SH-SY5Y (cell line): ENCODE results near the gene PVALEF.

ENCODE experiments used
- GATA2 ChIP-seq: IDR thresholded peaks from 2 replicates; pipeline ENCODE4 v1.6.1; 2011; ENCODE audit warnings: mild to moderate bottlenecking, low read depth, low read length
- GATA3 ChIP-seq: IDR thresholded peaks from 2 replicates; pipeline ENCODE4 v1.6.1; 2011; ENCODE audit warnings: low read depth, mild to moderate bottlenecking, low read length, moderate library complexity

The PVALEF gene

DNA sequence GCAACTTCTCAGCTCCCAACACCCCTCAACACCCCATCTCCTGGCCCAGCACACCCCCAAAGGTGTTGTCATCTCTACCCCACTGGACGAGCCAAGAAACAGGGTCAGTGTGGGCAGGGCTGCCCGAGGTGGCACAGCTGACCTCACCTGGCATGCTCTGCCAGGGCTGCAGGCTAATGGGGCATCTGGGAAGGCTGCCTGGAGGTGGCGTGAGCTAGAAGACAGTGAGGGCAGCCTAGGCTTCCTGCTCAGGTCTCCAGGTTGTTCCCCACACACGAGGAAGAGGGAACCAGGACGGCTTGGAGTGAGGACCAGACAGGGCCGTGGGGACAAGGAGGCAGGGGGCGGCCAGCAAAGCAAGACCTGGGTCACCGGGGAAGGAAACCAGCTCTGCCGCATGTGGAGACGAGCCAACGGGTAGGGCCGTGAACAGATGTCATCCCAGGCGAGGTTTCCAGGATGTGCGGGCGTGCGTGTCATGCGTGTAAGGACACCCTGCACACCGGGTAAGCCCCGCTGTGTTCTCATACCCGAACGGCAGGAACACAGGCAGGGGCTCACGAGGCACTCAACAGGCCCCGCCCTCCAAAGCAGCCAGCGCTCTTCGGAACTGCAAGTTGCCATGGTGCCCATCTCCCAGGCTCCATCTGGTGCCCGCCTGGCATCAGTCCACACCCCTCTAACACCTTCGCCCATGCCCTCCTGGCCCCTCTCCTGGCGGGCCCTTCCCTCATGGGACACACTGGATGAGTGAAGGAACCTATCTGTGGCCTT lies 29.6 kb upstream of the PVALEF start:
- TF ChIP-seq GATA2 (no peak), GATA3 (no peak)

DNA sequence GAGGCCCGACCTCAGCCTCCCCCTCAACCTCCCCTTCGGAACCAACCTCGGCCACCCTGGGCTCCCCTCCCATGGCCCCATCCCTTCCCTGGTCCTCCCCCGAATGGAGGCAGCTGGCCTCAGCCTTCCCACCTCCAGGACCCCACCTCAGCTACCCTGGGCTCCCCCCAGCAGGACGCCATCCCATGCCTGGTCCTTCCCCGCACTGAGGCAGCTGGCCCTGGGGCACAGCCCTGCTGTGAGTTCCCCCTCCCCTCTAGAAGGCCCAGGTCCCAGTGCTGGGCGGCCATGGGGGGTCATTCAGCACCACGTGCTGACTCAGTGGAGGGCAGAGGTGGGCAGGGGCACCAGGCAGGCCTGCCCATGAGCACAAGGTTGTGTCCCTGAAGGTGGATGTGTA lies 28.9 kb upstream of the PVALEF start:
- TF ChIP-seq GATA3 (no peak), GATA2 (no peak)

DNA sequence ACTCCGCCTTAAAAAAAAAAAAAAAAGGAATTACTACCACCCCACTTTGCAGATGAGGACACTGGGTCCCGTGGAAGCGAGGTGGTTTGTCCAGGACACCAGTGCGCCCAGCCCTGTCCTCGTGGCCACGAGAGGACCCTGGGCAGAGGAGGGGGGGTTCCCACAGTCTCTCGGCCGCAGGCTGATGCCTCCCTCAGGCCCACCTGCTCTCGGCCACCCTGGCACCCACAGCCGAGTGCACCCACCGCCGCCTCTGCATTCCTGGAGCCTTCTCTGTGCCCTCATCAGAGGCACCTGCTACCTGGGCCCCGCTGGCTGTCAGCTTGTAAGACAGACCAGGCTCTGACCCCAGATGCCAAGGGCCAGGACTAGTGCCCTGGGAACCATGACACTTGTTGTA lies 28.1 kb upstream of the PVALEF start:
- TF ChIP-seq GATA2 = no peak
- no peak for TF ChIP-seq GATA3

DNA sequence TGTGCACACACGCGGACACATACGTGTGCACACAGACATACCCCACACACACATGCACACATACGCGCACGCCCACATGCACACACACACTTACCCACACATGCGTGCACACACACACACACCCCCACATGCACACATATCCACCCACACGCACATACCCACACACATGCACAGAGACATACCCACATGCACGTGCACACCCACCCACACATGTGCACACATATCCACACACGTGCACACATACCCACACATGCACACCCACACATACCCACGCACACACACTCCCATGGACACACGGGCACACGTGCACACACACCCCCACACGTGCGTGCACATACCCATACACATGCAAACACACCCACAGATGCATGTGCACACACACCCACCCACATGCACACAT lies 27.2 kb upstream of the PVALEF start:
- no peak for TF ChIP-seq GATA3
- no peak for TF ChIP-seq GATA2

DNA sequence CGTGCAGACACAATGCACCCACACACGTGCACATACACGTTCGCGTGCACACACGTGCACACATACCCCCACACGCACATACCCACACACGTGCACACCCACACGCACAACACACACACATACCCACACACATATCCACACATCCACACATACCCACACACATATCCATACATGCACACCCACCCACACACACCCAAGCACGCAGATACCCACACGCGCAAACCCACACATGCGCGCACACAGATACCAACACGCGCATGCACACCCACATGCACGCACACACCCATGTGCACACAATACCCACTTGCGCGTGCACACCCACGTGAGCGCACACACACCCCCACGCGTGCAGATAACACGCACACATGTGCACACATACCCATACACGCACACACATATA lies 26.8 kb upstream of the PVALEF start:
- TF ChIP-seq GATA2 (no peak), GATA3 (no peak)

DNA sequence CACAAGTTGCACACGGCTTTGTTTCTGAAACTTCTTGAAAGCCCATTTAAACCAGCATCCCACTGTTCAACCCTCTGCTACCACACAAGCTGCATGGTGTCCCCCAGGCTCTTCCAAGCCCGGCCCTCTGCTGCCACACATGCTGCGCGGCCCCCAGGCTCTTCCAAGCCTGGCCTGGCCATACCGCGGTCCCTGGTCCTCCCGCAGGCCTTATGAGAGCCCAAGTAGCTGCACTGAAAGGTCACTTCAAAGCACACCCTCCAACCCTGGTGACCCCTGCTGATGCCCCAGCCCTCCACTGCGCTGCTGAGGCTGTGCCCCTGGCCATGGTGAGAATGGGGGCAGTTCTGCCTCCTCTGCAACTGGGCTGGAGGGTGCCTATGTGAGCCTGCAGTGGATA lies 25.9 kb upstream of the PVALEF start:
- TF ChIP-seq GATA2 = no peak
- no peak for TF ChIP-seq GATA3

DNA sequence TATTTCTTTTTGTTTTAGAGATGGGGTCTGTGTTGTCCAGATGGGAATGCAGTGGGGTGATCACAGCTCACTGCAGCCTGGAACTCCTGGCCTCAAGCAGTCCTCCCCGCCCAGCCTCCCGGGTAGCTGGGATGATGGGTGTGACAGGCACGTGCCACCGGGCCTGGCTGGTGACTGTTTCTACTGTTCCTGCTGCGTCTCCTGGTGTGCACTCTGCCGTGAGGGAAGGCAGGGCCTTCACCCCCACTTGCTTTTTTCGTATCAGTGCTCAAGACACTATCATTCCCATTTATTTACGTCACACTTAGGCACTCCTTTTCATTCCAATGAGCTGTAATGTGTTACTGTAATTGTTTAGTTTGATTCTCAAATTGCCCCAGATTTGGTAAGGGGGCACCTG lies 25.3 kb upstream of the PVALEF start:
- TF ChIP-seq GATA3 (no peak), GATA2 (no peak)

DNA sequence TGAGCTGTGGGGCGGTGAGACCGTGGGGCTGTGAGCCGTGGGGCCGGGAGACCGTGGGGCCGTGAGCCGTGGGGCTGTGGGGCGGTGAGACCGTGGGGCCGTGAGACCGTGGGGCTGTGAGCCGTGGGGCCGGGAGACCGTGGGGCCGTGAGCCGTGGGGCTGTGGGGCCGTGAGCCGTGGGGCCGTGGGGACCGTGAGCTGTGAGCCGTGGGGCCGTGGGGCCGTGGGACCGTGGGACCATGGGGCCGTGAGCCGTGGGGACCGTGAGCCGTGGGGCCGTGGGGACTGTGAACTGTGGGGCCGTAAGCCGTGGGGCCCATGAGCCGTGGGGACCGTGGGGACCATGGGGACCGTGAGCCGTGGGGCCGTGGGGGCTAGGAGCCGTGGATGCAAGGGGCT lies 24.6 kb upstream of the PVALEF start:
- TF ChIP-seq GATA3 (no peak), GATA2 (no peak)

DNA sequence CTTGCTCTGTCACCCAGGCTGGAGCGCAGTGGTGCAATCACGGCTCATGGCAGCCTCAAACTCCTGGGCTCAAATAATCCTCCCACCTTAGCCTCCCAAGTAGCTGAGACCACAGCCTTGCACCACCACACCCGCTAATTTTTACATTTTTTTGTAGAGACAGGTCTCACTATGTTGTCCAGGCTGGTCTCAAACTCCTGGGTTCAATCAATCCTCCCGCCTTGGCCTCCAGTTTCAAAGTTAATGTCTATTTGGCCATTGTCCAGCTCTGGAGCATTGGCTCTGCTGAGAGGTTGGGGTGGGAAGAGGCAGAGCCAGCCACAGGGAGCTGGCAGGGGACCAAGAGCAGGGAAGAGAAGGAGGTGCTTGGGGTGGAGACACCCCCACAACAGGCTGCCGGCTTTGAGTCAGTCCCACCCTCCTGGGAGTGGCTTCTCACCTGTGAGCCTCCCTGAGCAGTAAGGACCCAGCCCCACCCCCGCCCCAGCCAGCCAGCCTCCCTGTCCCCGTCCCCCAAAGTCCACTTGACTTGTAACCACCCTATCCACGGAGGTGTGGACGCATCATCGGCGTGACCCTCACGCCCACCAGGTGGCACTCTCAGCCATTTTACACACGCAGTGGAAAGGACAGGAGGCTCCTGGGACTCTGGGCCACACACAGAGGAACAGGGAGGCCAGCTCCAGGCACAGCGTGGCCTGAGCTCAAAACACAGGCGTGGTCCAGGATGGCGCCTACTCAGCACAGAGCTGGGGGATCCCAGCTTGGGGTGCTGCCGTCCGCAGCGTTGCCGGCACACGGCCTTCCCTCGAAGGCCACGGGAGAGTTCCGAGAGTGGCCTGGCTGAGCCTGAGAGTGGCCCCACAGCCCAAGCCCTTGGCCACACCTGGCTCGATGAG lies 22.8 kb upstream of the PVALEF start:
- TF ChIP-seq GATA2 (no peak), GATA3 (no peak)

DNA sequence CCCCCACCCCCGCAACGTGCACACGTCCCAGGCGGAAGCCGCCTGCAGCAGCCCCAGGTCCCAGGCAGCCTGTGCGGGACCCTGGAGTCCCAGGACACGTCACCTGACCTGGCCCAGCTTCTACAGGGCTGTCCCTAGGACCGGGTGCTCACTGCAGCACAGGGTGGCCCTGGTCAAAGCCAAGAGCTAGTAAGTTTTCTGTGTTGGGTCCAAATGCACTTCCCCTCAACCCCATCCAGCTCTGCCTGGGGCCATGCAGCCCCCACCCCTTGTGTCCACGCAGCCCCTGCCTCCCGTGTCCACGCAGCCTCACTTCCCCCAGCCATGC lies 22.1 kb upstream of the PVALEF start:
- TF ChIP-seq GATA3 (no peak), GATA2 (no peak)

DNA sequence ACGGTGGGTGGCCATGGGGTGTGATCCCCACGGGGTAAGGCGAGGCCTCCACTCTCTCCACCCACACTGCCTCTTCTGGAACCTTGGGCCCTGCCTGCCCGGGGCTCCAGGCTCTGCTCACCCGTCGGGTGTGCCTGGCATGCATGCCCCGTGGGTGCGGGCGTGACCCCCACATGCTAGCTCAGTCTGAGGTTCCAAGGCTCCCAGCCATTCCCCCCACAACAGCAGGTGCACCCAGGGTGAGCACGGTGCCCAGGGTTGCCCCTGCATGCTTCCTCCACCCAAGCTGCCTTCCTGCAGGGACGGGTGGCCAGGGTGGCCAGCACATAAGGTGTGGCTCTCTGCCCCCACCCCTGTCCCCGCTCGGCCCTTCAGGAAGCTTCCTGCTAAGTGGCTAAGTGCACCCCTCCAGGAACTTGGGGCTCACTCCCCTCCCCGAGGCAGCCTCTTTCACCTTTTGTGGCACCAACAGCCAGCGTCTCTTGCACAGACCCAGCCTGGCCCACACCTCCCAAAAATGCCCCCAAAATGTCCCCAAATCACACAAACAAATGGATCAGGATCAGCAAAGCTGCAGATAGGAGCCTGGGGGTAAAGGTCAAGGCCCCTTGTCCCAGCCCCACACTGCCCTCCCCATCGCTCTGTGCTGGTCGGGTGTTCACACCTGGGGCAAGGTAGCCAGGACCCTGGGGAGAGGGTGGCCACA lies 21.4 kb upstream of the PVALEF start:
- TF ChIP-seq GATA2 (no peak), GATA3 (no peak)

DNA sequence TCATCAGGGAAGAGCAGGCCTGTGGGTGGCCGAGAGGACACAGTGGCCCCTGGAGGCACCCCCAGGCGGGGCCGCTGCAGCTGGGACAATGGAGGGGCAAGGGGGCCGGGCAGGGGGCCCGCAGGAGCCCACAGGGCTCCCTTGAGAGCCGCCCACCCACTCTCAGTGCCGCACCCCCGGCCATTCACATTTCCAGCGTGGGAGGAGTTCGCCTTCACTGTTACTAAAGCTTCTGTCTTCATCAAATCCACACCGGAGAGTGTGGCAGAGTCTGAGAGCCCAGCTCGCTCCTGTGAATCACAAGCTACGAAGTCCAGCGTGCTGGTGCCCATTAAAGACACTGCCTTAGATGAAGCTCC lies 20.9 kb upstream of the PVALEF start:
- no peak for TF ChIP-seq GATA3
- TF ChIP-seq GATA2 = no peak

DNA sequence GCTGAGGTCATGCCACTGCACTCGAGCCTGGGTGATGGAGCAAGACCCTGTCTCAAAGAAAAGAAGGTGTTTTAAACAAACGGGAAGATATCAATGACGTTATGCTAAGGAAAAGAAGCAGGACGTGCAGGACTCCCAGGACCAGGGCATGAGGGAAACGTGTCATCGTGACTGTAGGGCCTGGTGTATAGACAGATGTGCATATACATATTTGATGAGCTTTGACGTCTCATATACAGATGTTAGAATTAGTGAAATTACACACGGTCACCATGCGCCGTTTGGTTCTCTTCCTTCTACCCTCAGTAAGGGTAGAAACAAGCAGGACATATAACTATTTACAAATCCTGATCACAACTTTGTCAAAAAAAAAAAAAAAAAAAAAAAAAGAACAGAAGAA lies 17.6 kb upstream of the PVALEF start:
- TF ChIP-seq GATA2 = no peak
- no peak for TF ChIP-seq GATA3

DNA sequence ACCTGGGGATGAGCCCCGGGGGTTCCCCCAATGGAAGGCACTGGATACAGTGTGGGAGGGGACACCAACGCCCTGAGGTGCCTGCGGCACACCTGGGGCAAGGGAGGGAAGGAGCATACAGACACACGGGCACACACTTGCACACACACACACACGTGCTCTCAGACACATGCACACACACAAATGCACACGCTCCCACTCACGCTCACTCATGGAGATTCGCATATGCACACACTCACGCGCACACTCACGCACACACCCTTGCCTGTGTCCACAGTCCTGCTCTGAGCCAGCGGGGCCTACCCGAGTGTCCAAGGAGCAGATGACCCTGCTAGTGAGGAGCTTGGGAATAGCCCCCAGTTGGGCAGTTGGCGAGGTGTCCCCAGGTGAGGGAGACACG lies 16.7 kb upstream of the PVALEF start:
- no peak for TF ChIP-seq GATA3
